ENCODE data around the gene CLMN.

- TF ChIP-seq CTCF (IDR thresholded peaks at IDR 0.05; ENCODE audit: insufficient read depth, low read length) = no peak
- no peak for TF ChIP-seq GABPA (IDR thresholded peaks at IDR 0.05; ENCODE audit: low read depth)
- no peak for TF ChIP-seq POLR2AphosphoS5 (IDR thresholded peaks at IDR 0.05; ENCODE audit: low read depth)
These were observed 170.3 kb downstream of the CLMN start for GRCh38 chr14:95149441-95149840.
